Measurements from ENCODE around the gene FBXW8.
A peak's percentile ranks its signal among the peaks of the same experiment; 100 is the strongest.

FBXW8 gene

DNA sequence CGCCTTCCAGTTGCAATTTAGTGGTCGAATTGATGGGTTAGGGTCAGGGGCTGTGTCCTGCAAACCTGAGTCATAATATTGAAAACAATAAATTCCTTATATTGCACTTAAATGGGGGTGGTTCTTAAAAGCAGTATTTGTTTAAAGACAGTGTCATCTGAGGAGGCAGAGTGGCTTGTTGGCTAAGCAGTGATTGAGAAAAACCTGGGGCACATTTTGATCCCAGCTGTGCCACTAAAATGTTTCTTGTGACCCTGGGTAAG is 48.4 kb downstream of the FBXW8 start:
- DNase-seq = no peak

DNA sequence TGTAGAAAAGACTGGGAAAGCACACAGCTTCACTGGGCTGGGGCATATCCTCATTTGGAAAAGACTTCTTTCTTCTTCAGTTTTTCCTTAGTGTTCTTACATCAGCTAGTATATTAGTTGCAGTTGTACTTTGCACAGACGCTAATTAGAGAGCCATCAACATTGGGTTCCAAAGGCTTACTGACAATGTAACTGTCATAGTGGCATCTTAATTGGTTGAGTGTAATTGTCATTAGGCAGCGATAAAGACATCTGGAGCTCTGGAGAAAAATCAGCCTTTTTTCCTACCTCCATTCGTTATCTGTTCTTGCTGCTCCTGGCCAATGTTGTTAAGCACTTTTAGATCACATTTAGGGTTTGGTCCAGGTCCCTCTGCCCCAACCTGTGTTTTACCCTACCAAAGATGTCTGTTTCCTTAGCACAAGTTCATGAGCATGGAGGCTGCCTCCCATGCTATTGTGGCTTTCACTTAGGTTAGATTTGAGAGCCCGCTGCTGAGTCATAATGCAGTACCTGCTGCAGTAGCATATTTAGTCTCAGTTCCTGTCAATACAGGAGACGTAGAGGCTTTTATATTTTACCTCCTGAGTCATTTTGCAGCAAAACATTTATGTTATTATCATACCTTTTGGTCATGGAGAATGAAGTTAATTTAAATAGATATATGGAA is 49.2 kb downstream of the FBXW8 start:
- DNase-seq = no peak

DNA sequence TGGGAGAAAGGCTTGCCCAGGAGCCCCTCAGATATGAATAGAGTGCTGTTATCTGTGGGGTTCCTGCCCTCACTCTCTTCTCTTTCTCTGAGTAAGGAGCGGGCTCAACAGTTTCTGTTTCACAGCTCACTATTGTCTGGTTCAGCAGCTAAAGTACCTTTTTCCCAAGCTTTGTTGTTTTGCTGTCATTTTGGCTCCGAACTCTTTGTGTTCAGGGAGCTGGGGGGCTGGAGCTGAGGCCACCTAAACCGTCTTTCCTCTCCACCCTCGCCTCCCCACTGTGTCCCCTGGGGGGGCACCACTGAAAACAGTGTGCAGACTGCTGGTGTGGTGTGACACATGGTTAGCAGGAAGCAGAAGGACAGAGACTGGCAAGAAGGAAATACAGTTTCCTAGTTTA is 51.4 kb downstream of the FBXW8 start:
- DNase-seq = no peak

DNA sequence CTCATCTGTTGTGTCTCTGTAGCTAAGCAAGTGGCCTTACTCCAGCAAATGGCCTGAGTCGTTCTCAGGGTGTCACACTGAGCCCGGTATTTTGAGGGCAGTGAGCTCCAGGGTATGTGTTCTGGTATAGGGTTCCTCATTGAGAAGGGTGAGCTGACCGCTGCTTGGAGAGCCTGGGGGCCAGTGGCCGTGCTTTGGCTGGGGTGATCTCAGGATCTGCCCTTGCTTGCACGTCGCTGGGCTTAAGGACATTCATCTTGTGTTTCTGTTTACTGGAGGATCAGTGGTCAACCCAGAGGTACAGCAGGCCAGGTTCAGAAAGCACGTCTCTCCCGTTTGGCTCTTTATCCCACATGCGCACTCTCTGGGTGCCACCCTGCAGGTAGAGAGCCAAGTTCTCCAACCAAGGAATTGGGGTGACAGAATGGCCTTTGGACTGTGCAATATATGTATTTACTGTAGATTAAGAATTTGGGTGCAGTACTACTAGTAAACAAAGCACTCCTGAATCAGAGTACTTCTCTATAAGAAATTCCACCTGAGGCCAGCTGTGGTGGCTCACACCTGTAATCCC is 52.1 kb downstream of the FBXW8 start:
- DNase-seq = no peak

DNA sequence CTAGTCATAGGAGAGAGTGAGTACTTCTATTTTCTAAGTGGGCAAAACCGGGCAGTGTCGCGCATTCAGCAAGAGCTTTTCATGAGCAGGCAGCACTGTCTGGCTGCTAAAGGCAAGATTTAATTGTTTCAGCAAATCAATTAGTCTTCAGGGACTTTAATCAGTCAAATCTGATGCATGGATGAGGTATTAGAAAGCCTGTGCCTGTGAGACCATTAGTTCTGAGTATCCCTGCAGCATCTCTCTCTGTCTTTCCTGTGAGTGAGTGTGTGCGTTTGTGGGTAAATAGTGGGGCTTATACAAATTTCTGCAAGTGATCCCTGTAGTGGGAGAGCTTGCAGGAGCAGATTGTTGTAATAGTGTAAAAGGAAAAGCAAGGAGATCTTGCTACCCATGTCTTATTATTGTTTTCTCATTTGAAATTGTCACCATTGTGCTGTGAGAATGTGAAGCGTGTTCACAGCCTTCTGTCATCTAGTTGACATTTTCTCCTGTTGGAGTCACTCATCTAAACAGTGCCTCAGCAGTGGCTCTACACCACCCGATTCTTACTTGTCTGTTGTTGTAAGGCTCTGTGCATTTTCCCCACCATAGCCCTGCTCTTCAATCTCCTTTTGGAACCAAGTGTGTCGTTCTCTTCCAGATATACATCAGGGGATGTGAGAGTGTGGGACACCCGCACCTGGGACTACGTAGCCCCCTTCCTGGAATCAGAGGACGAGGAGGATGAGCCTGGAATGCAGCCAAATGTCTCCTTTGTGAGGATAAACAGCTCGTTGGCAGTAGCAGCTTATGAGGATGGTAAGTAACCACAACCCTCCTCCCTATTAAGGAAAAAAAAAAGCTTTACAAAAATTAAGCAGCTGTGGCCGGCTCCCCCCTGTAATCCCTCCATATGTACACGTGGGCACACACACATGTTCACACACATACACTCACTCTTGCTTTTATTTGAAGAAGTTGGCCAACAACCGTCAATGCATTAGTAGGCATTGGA is 53.6 kb downstream of the FBXW8 start:
- DNase-seq = peak; percentile 88 to 94

DNA sequence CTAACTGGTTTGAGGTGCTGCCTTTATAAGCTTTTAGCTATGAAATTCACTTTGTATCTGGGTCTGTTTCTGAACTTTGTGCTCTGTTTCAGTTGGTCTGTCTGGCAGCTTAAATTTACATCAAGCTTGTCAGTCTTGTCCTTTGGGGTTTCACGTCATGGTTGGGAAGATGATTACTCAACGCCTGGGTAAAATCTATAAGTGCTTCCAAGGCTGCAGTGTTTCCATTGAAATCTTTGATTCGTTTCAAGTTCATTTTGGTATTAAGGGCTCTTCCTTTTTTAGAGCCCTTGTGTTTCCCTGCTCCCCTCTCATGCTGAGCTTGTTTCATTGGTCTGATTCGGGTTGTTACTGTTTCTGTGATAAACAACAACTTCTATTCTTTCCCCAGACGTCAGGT is 58.2 kb downstream of the FBXW8 start:
- no peak for DNase-seq

DNA sequence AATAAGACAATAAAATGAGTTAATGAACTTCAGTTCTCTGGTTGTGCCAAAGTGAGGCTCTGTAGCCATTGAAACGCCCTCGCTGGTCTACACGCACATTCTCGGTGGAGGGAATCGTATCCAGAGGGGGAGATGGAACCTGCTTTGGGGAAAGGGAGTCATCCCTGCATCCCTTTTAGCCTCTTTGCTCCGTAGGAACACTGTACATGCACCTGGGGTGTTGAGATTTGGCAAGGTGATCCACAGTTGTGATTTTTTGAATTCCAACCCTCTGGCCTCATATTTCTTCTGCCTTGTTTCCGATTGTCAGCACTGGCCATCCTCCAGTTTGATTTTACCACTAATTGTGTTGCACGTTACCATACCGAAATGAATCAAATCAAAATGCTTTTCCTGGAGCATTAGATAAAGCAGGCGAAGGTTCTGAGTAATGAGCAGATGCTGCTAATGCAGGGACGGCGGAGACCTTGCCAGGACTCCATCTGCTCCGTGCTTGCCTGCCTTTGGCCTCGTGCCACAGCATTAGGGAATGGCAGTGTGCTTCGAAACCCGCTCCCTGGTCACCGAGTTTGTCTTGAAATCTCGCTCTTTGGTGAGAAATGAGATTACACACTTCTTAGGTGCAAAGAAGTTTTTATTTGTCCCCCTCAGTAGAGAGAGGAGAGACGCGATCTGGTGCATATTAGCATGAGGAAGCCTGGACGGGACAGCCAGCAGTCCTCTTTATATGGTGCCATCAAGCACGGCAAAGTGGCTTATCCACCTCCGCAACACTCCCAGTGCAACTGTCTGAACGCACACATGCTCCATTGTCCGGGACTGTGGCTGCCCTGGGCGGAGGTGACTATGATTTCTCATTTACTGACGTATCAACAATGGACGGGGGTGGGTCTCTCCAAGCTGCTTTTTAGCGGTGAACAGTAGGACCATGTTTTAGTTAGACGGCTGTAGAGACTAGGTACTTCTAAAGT is 59.1 kb downstream of the FBXW8 start:
- peak; percentile 86 to 91 for DNase-seq

DNA sequence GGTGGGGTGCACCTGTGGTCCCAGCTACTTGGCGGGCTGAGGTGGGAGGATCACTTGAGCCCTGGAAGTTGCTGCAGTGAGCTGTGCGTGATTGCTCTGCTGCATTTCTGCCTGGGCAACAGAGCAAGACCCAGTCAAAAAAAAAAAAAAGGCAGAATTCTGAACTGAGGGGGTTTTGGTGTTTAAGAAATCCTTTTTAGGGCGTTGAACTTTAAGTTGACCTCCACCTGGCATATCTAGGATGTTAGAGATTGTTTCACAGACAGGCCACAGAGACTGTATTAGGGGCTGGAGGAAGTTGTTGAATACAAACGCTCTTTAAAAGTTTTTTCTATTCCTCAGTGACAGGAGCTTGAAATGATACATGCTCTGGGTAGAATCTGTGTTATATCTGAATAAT is 60.5 kb downstream of the FBXW8 start:
- no peak for DNase-seq

DNA sequence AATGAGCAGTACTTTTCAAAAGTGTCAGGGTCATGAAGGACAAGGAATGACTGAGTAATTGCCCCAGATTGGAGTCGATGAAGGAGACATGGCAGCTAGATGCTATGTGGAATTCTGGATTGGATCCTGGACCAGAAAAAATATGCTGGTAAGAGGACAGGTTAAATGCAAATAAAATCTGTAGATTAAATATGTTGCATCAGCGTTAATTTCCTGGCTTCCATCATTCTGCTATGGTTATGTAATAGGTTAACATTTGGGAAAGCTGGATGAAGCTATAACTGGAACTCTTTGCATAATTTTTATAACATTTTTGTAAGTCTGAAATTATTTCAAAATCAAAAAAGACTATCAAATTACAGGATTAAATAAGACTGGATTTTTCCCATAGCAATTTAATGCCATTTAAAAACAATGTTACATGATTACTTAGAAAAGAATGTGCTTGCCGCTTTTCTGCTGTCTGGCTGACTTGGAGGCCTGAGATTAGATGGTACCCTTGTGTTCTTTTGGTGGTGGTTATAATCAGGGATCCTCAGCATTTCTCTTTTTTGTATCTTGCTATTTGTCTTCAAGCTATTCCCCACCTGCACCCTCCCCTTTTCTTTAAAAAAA is 65.1 kb downstream of the FBXW8 start:
- DNase-seq = no peak

DNA sequence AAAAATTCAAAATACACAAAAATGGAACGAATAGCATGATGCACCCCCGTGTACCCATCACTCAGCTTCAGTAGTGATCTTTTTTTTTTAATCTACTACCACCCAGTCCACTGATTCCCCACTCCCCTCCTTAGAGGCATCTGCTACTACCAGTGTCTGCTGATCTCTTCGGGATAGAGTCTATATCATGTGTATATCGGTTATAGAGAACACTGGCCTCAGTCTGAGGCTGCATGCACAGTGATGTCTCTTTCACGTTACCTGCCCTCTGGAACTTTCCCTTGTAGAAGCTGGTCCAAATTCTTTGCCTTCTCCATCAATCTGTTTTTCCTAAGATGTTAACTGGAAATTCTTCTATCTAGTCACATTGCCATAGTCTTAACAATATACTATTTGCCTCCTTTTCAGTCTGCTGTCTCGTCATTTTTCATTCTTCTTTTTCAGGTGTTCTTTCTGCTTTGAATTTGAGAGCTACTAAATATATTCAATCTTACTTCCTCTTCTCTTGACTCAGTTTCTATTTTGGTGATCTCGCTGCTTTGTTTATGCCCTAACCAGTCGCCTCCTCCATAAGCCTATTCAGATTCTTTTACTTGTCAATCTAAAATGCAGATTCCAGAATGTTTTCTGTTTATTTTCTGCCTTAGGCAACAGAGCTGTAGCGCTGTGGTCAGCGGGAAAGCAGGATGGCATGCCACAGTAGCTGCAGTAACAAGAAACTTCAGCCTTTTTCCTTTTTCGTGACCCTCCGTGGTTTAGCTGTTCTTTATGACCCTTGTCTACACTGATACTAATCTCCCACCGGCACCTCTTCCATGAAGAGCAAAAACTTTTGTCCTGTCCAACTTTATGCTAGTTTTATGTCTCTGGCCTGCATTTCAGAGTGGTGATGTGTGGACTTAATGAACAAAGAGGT is 67.0 kb downstream of the FBXW8 start:
- no peak for DNase-seq

DNA sequence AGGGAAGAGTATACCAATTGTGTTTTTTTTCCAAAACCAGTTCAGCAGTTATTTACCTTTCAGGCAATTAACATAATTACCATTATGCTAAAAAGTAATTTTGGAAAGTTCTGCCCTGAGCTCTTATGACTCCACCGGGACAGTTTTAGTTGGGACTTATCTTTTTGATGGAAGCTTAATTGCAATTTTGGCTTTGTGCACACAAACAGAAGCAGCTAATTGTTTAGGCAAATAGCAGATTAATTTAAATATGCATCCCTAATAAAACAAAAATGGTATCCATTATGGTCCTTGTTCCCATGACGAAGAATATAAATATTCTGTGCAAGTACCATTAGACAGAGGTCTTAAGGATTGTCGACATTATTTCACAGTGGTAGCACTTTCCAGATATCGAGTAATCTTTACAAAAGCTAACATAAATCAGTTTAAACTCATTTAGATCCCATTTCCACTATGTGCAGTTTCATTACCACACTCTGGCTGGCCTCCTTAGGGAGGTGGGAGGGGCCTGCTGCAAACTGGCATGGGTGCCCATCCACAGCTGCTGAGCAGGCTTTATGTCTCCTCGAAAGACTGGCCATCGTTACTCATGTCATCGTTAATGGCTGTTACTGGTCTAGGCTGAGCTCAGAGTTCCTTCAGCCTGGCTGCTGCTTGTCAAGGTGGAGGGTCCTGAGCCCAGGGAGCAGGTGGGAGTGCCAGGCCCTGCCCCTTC is 68.2 kb downstream of the FBXW8 start:
- DNase-seq = no peak

DNA sequence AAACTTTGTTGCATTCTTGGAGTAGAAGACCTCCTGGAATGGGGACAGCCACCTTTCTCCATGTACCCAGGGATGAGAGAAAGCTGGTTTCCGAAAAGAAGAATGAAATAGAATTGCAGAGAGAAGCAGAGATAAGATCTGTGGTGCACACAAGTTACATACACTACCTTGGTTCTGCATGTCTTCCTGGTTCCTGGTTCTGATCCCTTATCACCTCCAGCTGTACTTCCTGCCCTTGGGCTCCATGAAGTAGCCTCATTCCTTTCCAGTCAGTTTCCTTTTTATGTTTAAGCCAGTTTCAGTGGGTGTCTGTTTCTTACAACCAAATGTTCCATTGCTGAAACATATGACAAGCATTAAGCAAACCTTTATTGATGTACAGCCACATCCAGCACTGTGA is 69.3 kb downstream of the FBXW8 start:
- DNase-seq = no peak

DNA sequence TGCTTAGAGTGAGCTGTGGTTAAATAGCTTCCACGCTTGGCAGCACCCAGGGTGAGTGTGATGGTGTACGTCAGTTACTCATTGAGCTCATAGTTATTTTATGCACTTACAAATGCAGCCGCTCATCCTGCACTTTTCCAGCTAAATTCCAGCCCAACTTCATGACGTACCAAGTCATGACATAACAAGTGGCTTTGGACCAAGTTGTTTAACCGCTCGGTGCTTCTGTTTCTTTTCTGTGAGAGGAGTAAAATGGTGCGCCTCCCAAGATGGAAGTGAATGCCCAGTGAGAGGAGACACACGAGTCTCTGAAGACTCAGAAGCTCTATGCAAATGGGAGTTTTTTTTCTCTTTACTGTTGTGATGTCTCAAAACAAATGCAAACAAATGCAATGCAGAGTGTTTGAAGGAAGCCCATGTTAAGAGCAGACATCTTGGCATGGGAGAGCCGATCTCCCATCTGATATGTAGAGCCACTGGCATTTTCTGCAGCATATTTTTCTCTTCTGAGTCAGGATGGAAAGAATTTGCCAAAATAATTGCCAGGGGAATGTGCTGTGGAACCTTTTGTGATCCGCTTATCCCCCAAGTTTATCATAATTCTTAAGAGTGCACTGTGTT is 72.2 kb downstream of the FBXW8 start:
- DNase-seq = no peak

DNA sequence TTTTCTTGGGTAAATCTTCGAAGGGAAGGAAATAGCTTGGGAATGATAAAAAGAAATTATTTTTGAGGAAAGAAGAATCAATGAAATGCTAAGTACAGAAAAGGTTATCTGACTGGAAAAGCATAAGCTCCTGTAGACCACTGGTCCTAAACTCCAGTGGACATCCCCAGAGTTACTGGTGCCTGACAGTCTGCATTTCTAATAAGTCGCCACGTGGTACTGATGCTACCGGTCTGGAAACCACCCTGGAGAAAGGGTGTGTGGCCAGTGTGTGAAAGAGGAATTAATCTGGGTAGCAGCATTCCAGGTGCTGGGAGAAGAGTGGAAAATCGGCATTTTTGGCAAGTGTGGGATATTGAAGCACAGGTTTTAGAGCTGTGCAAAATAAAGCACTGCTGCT is 73.3 kb downstream of the FBXW8 start:
- no peak for DNase-seq

DNA sequence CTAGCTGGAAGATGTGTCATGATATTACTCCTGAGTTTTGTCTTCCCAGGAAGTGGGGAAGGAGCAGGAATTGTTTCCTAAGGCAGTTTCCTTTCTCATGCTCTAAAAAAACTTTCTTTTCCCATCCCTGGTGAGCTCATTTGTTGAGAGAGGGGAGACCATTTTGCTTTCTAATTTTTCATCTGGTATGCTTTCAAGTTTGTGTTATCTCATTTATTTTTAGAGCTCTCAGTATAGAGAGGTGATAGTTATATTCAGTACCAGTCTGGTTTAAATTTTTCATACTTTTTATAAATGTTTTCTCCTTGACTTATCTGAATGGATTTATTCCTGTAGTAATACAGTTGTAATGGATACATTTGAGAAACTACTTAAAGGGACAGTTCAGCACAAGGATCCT is 79.6 kb downstream of the FBXW8 start:
- no peak for DNase-seq

DNA sequence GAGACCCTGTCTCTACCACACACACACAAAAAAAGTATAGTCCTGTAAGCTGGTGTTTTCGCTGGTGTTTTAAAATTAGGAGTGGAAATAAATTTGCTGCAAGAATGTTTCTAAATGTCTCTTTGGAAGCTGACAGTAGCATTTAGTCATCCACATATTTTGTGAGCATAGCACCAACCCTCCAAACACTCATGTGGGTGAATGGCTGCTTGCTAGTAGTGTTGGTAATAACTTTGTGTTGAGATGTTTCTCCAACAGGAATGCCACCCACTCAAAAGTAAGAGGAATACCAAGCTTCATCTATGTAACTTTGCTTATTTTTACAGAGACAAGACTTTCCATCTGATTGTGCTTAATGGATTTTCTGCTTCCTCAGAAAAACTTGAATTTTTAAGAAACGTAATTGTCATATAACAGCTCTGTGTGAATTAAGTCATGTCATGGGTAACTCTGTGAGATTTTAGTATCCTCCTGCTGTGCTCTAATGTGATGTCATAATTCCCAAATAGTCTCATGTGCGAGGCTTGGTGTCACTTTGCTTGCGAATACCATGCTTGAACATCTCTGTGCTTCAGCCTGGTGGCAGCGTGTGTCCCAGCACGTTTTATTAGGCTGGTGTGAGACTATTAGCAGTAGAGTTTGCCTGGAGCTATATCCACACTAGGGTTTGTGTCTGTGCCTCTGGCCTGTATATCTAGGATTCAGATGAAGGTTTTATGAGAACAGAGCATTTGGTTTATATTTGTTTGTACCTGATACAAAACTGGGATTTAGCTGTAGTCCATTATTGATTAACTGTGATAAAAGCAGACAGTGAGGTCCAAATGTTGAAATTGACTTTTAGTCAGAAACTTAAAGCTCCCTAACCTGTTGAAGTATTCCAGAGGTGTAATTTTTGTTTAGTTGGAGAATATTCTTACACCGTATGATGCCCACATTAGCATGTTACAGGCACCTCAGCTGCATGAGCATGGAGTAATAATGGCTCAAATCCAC is 80.5 kb downstream of the FBXW8 start:
- no peak for DNase-seq

DNA sequence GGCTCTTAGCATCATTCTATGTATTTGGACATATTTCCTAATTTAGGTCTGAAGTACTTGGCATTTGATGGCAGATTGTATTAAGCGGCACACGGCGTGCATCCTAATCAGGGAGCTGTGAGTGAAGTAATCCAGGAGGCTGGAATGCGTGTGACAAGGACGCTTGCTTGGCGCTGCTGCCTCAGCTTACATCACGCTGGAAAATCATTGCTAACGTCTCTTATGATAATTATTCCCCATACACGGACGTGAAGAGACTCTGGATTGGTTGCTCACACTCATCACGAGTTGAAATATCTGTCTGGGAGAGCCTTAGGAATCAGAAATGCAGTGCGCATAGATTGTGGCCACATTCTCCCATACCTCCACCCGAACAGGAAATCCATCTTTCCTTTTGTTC is 85.3 kb downstream of the FBXW8 start:
- DNase-seq = no peak

DNA sequence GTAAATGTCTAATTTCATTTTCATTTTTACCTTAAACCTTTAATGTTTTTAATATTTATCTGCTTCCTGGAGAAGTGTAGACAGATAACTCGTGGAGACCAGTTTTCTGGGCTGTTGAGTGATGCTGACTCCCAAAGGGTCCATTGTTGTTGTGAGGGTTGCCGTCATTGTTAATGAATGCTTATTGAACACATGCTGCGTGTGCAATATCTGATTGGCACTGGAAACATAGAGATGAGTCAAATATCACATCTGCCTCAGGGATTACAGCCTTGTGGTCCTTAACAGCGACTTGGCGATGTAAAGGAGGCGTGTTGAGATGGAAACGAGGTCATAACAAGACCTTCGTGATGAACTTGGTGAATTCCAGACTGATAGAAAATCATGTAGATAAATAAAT is 85.9 kb downstream of the FBXW8 start:
- DNase-seq = no peak

DNA sequence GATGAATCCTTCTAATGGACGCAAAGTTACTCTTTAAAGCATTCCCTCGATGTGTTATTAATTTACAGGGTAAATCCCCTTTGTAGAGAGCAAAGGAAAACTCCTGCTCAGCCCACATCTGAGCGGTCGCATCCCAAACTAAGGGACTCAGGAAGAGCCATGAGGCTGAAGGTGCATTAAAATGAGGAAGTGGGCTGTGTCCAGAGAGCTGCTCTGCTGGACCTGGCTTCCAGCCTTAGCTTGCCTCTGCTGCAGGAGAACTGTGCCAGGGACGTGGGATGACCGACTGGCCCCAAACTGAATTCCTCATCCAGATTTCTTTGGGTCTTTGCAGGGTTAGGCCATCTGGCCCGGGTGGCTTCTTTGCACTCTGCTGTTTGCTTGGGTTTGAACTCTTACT is 88.3 kb downstream of the FBXW8 start:
- no peak for DNase-seq
